Erythroblast (primary cell): ENCODE results near the gene IFI16.

ENCODE experiments used
- GATA1 ChIP-seq: IDR thresholded peaks from 2 replicates; pipeline ENCODE4 v1.6.1; 2011; ENCODE audit warnings: low read depth, mild to moderate bottlenecking, control low read depth, low read length, moderate library complexity
- POLR2A ChIP-seq: IDR thresholded peaks from 2 replicates; pipeline ENCODE4 v1.6.1; 2011; ENCODE audit warnings: mild to moderate bottlenecking, low read length

GRCh38 chr1:159009287-159009686, 420 bp upstream of the IFI16 start:
- TF ChIP-seq GATA1 (no peak), POLR2A (no peak)
